GM12872 (cell line): Measurements from ENCODE around the gene SEPTIN5.

Experiments
- TF ChIP-seq, protein P1 (sequence below): IDR thresholded peaks from 3 replicates; pipeline ENCODE4 v1.5.1; 2011; ENCODE audit warnings: low read depth, mild to moderate bottlenecking, low read length, moderate library complexity; ENCODE audit not compliant: insufficient read depth

The SEPTIN5 gene

DNA sequence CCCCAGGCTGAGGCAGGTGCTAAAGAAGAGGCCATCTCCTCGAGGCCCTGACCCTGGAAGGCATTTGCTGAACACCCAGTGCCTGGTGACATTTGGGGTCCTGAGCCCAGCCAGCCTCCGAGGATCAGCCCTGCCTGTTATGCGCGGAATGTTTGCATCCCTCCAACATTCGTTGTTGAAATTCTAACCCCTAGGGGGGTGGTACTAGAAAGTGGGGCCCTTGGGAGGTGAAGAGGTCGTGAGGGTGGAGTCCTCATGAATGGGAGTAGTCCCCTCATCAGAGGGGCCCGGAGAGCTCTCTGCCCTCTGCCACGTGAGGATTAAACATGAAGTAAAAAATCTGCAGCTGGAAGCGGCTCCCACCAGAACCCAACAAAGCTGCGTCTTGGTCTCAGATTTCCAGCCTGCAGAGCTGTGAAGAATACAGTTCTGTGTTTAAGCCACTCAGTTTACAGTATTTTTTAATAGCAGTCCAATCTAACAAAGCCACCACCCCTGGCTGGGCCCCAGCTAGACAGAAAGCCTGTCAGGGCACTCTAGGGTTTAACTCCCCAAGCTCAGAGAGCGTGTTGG, 35.3 kb upstream of the SEPTIN5 start:
- TF ChIP-seq, protein P1, sequence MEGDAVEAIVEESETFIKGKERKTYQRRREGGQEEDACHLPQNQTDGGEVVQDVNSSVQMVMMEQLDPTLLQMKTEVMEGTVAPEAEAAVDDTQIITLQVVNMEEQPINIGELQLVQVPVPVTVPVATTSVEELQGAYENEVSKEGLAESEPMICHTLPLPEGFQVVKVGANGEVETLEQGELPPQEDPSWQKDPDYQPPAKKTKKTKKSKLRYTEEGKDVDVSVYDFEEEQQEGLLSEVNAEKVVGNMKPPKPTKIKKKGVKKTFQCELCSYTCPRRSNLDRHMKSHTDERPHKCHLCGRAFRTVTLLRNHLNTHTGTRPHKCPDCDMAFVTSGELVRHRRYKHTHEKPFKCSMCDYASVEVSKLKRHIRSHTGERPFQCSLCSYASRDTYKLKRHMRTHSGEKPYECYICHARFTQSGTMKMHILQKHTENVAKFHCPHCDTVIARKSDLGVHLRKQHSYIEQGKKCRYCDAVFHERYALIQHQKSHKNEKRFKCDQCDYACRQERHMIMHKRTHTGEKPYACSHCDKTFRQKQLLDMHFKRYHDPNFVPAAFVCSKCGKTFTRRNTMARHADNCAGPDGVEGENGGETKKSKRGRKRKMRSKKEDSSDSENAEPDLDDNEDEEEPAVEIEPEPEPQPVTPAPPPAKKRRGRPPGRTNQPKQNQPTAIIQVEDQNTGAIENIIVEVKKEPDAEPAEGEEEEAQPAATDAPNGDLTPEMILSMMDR: no peak

DNA sequence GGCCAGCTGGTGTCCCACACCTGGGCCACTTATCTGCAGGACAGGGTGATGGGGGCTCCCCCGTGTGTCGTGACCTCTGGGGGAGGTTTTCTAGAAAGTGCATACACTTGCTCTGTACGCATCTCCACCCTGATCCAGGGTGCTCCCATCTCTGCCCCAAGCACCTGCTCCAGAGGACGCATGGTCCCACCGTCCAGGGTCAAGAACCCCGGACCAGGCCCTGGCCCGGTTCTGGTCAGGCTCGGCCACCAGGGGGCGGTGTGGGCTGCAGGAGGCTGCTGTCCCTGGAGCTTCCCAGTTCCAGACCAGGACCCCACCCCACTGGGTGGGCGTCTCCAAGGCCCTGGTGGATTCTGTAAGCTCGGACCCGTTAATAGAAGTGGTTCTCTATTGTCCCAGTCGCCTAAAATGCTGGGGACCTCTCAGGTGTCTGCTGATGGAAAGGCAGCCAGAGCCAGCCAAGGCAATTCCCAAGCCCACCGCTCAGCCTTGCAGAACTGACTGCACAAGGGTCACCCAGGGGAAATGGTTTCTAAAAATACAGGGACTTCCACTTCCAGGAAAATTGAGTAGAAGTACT, 34.7 kb upstream of the SEPTIN5 start:
- TF ChIP-seq, protein P1: peak; percentile 76

DNA sequence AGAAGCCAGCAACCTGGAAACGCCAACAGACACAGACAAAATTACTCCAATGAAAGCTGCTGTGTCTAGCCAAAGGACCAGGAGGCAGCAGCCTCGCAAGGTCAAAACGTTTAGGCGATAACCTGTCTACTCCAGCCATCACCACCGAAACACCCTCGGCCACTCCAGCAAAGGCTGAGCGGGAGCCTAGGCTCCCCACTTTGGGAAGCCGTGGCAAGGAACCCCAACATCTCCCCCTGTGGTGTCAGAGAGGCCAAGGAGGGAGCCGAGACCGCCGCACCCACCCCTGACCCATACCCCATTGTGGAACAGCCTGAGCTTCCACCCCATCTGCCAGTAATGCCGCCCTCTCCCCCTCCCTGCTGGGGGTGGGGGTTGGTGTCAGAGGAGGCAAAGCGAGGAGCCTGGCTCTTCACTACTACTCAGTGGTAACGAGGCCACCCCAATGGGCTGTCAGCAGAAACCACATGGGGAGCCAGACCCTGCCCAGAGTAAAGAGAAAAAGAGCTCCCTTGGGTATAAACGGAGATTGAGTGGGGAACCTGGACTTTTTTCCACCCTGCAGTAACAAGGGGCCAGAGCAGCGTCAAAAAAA, 33.9 kb upstream of the SEPTIN5 start:
- TF ChIP-seq, protein P1: no peak

DNA sequence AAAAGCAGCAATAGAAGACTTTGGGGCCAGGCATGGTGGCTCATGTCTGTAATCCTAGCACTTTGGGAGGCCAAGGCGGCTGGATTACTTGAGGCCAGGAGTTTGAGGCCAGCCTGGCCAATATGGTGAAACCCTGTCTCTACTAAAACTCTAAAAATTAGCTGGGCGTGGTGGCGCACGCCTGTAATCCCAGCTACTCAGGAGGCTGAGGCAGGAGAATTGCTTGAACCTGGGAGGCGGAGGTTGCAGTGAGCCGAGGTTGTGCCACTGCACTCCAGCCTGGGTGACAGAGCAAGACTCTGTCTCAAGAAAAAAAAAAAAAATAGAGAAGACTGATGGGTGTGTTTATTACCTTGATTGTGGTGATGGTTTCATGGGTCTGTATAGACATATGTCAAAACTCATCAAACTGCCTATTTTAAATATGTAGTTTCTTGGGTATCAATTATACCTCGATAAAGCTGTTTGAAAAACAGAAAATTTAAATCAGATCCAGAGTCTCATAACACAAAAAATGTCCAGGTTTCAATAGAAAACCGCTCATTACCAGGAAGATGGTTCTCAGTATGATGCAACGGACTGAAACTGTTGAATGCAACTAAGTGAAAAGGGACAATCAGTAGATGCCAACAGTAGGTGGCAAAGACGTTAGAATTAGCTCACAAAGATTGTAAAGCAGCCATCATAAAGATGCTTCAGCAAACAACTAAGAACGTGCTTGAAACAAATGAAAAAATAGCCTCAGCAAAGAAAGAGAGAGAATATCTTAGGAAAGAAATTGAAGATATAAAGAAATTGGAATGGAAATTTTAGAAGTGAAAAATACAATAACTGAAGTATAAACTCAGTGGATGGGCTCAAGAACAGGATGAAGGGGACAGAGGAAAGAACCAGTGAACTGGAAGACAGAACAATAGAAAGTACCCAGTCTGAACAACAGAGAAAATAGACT, 33.1 kb upstream of the SEPTIN5 start:
- TF ChIP-seq, protein P1: no peak

DNA sequence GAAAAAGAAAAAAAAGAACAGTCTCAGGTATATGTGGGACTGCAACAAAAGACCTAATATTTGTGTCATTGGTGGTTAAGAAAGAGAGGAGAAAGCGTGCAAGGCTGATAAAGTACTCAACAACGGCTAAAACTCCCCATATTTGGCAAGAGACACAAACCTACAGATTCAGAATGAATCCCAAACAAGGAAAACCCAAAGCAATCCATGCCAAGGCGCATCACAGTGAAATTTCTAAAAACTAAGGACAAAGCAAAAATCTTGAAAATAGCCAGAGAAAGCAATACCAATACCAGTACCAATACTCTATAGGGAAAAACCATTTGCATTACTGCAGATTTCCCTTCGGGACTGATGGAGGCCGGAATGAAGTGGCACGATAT, 32.4 kb upstream of the SEPTIN5 start:
- TF ChIP-seq, protein P1: no peak

DNA sequence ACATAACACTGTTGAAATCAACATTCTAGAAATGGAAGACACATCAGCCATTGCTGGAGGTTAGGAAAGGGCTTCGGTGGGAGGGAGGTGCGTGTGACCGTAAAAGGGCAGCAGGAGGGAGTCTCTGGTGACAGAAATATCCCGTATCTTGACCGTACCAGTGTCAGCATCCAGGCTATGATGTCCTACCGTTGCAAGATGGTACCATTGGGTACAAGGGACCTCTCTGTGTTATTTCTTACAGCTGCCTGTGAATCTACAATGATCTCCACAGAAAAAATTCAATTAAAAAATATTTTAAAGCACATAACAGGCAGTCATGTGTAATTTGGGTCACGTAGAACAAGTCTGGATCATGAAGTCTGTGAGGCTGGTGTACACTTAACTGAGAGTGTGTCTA, 27.4 kb upstream of the SEPTIN5 start:
- TF ChIP-seq, protein P1: no peak
